PC-3 (cell line): ENCODE results near the gene XRCC6. TPM values are rescaled to one million over a fixed set of nuclear protein-coding genes. Genes with fewer than 3 reads are reported as not detected.

Experiments used
- ATAC-seq: fragments of 200-7000 bp; cut with Tn5 transposase; 2 replicates; pipeline ENCODE4 v1.9.1; 2020; ENCODE audit warnings: mild to moderate bottlenecking, moderate library complexity
- BruUV-seq: library from RNA; stranded (reverse); fragments of 400-500 nt; replicated peaks from 2 replicates; lab custom pipeline; 2021; lab: Mats Ljungman, UMichigan
- CTCF ChIA-PET: fragments of 300-600 bp; sonication (Branson Sonifier 250); formaldehyde crosslinking; loops from one replicate; lab custom pipeline; 2022; ENCODE audit warnings: antibody characterized with exemption; lab: Charles Lee
- POLR2A ChIA-PET: fragments of 300-600 bp; sonication (Branson Sonifier 250); formaldehyde crosslinking; loops from one replicate; lab custom pipeline; 2022; ENCODE audit warnings: antibody characterized with exemption; ENCODE audit not compliant: unreplicated experiment; lab: Charles Lee
- DNase-seq: peaks from one replicate; pipeline ENCODE4 v3.0.0-alpha.2; 2015
- H2AFZ ChIP-seq: fragments of 300-600 bp; sonication (generic); 2 replicates; pipeline ENCODE4 v1.6.0; 2016; ENCODE audit warnings: antibody characterized with exemption, low read length
- H3F3A ChIP-seq: fragments of 300-600 bp; sonication (generic); one replicate; pipeline ENCODE4 v1.6.0; 2017; ENCODE audit warnings: antibody characterized with exemption, low read length, control low read depth, mild to moderate bottlenecking; ENCODE audit not compliant: unreplicated experiment
- H3K27ac ChIP-seq: fragments of 300-600 bp; sonication (generic); 2 replicates; pipeline ENCODE4 v1.5.1; 2016; ENCODE audit warnings: mild to moderate bottlenecking, low read length
- H3K27me3 ChIP-seq: fragments of 300-600 bp; sonication (generic); 2 replicates; pipeline ENCODE4 v1.6.1; 2016; ENCODE audit warnings: low read length, mixed read lengths
- H3K36me3 ChIP-seq: fragments of 300-600 bp; sonication (generic); 2 replicates; pipeline ENCODE4 v1.6.1; 2016; ENCODE audit warnings: low read depth, mixed run types, low read length, mixed read lengths
- H3K4me1 ChIP-seq: fragments of 300-600 bp; sonication (generic); 2 replicates; pipeline ENCODE4 v1.5.1; 2016; ENCODE audit warnings: low read length; ENCODE audit not compliant: insufficient read depth
- H3K4me2 ChIP-seq: fragments of 300-600 bp; sonication (generic); 2 replicates; pipeline ENCODE4 v1.6.0; 2016; ENCODE audit warnings: low read length
- H3K4me3 ChIP-seq: fragments of 300-600 bp; sonication (generic); 2 replicates; pipeline ENCODE4 v1.5.1; 2016; ENCODE audit warnings: mild to moderate bottlenecking, low read length, mixed read lengths
- H3K79me2 ChIP-seq: fragments of 300-600 bp; sonication (generic); 2 replicates; pipeline ENCODE4 v1.6.1; 2017; ENCODE audit warnings: low read length, mixed read lengths
- H3K9ac ChIP-seq: fragments of 300-600 bp; sonication (generic); 2 replicates; pipeline ENCODE4 v1.6.0; 2016; ENCODE audit warnings: mild to moderate bottlenecking, low read length
- H3K9me2 ChIP-seq: fragments of 300-600 bp; sonication (generic); replicated peaks from 2 replicates; pipeline ENCODE4 v1.6.1; 2016; ENCODE audit warnings: mixed run types, low read length, mixed read lengths
- H3K9me3 ChIP-seq: fragments of 300-600 bp; sonication (generic); 2 replicates; pipeline ENCODE4 v1.6.1; 2016; ENCODE audit warnings: low read length, mixed read lengths
- H4K20me1 ChIP-seq: fragments of 300-600 bp; sonication (generic); 2 replicates; pipeline ENCODE4 v1.6.1; 2016; ENCODE audit warnings: low read length, mixed read lengths
- EZH2 ChIP-seq: fragments of 300-600 bp; sonication (generic); IDR thresholded peaks from one replicate; pipeline ENCODE4 v1.6.1; 2017; ENCODE audit warnings: antibody characterized with exemption, mild to moderate bottlenecking, low read length; ENCODE audit not compliant: unreplicated experiment
- EZH2phosphoT487 ChIP-seq: fragments of 300-600 bp; sonication (generic); IDR thresholded peaks from 2 replicates; pipeline ENCODE4 v1.6.1; 2018; ENCODE audit warnings: mild to moderate bottlenecking, antibody characterized with exemption, low read length, borderline replicate concordance
- intact Hi-C: fragments of 100-400 bp; cut with micrococcal nuclease; formaldehyde crosslinking; loops from 2 replicates; pipeline ENCODE4 v1.9.0; 2023
- total RNA-seq: library from RNA; depleted of rRNA; stranded (reverse); fragments of >200 nt; gene quantifications from 2 replicates; pipeline ENCODE4 v1.2.3, GENCODE V29; 2014
- TF ChIP-seq, protein P1 (sequence below): fragments of 300-600 bp; sonication (generic); conservative IDR thresholded peaks from 2 replicates; pipeline ENCODE4 v1.5.1; 2017; ENCODE audit warnings: antibody characterized with exemption, low read depth, mild to moderate bottlenecking, low read length

The XRCC6 gene
- total RNA-seq, 1 experiment from 2014 or later = 432 TPM

DNA sequence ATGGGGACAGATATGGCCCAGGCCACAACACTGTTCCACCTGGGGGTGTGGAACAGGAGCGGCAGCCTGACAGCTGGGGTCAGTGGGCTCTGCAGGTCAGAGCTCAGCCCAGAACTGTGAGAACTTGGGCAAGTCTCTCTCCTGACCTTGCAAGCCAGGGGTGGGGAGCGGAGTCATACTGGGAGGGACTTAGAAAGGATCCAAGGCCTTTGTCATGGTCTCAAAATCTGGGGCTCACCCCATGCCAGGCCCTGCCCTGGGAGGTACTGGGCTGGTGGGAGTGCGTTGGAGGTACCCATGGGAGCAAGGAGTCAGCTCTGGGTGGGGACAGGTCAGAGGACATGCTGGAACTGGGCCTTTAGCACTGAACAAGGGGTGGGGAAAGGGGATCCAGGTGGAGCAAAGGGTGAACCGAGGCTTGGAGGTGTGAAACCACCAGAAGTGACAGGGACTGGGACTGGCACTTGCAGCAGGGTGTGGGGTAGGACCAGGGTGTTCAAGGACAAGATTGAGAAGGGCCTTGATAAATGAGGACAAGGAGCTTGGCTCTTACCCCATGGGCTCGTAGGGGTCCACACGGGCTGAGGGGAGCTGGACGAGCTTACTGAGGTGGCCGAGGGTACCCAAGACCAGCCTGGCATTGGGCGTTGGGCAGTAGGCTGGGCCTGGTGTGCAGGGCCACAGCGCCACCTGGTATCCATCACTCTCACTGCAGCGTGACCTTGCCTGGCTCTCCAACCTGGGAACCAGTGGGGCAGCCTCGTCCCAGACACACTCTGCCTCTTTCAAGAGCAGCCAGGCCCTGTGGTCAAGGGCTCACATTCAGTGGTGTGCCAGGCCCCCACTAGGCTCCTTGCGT is 24.1 kb upstream of the XRCC6 start:
- no peaks in the 10 kb centered on the region; the same call in 1 of the 2 replicates for H3K36me3 ChIP-seq
- DNase-seq = peak; percentile 48
- H3K9me2 ChIP-seq = no peaks in the 10 kb centered on the region
- ChIA-PET CTCF (no interaction called here), POLR2A (no interaction called here)
- no peaks in the 10 kb centered on the region for H3K27me3 ChIP-seq
- H2AFZ ChIP-seq = no peak overlapping the region
- H3K4me1 ChIP-seq = 0 out of 2 replicates have a peak, but pooled peaks cover 3% of the 10 kb centered on the region
- H4K20me1 ChIP-seq = no peaks in the 10 kb centered on the region
- no peak for TF ChIP-seq EZH2phosphoT487
- TF ChIP-seq EZH2 = no peak
- TF ChIP-seq, protein P1, sequence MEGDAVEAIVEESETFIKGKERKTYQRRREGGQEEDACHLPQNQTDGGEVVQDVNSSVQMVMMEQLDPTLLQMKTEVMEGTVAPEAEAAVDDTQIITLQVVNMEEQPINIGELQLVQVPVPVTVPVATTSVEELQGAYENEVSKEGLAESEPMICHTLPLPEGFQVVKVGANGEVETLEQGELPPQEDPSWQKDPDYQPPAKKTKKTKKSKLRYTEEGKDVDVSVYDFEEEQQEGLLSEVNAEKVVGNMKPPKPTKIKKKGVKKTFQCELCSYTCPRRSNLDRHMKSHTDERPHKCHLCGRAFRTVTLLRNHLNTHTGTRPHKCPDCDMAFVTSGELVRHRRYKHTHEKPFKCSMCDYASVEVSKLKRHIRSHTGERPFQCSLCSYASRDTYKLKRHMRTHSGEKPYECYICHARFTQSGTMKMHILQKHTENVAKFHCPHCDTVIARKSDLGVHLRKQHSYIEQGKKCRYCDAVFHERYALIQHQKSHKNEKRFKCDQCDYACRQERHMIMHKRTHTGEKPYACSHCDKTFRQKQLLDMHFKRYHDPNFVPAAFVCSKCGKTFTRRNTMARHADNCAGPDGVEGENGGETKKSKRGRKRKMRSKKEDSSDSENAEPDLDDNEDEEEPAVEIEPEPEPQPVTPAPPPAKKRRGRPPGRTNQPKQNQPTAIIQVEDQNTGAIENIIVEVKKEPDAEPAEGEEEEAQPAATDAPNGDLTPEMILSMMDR = peak; percentile 69
- no peak overlapping the region for H3K9ac ChIP-seq
- no peaks in the 10 kb centered on the region for H3K9me3 ChIP-seq
- no peaks in the 10 kb centered on the region for H3K79me2 ChIP-seq
- no peak overlapping the region for H3K4me2 ChIP-seq
- intact Hi-C loops = loop anchor here (2.0 kb wide), 1 partner anchor 42 kb away; no protein-coding TSS in a partner anchor
- peak; percentile 76 for ATAC-seq
- H3K4me3 ChIP-seq = no peak overlapping the region
- no peak overlapping the region for H3K27ac ChIP-seq
- BruUV-seq = no TSS peak
- no peaks in the 10 kb centered on the region for H3F3A ChIP-seq

DNA sequence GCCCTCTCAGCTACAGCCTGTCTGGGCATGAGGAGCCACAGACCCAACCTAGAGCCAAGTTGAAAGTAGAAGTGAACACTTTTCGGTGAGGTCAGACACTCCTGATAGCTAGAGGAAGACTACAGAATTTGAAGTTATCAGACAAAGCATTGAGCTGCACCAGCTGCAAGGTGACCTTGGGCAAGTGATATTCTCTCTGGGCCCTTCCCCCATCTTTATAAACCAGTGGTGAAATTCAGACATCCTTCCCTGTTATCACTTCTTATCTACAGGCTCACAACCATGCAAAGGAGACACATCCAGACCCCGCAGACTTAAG is 23.5 kb upstream of the XRCC6 start:
- Histone ChIP-seq H4K20me1 (no peaks in the 10 kb centered on the region), H3K36me3 (no peaks in the 10 kb centered on the region; the same call in 1 of the 2 replicates), H3K9ac (no peak overlapping the region), H2AFZ (no peak overlapping the region), H3K4me2 (no peak overlapping the region), H3K4me1 (0 out of 2 replicates have a peak, but pooled peaks cover 3% of the 10 kb centered on the region), H3K27me3 (no peaks in the 10 kb centered on the region), H3K9me2 (no peaks in the 10 kb centered on the region), H3K4me3 (no peak overlapping the region), H3K79me2 (no peaks in the 10 kb centered on the region), H3K9me3 (no peaks in the 10 kb centered on the region), H3F3A (no peaks in the 10 kb centered on the region), H3K27ac (no peak overlapping the region)
- DNase-seq (no peak), ATAC-seq (no peak)
- POLR2A ChIA-PET = no interaction called here
- intact Hi-C loops = loop anchor here (2.0 kb wide), 1 partner anchor 43 kb away; no protein-coding TSS in a partner anchor
- BruUV-seq = no TSS peak
- no peak for TF ChIP-seq EZH2phosphoT487
- TF ChIP-seq, protein P1 = 0 out of 2 replicates have a peak, but pooled peaks have one; percentile 11
- CTCF ChIA-PET = no interaction called here

DNA sequence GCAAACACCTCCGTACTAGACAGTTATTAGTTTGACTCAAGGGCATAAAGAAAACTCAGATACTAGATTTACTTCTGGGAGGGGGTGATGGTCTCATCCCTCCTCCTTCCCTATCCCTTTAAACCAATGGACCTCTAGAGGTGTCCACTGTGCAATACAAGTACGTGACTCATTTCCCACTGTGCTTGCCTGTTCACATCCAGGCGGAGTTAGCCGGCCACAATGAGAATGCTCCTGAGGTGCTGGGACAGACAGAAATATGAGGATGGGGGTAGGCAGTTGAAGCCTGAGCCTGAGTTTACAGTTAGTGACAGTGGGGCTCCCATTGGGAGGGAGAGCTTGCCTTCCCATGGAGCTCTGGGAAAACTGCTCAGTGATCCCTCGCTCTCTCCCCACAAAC is 23.0 kb upstream of the XRCC6 start:
- H3K36me3 ChIP-seq = no peaks in the 10 kb centered on the region; the same call in 1 of the 2 replicates
- H3K9me2 ChIP-seq = no peaks in the 10 kb centered on the region
- no peak overlapping the region for H3K4me2 ChIP-seq
- H4K20me1 ChIP-seq = no peaks in the 10 kb centered on the region
- H3K4me3 ChIP-seq = no peak overlapping the region
- H3K9me3 ChIP-seq = no peaks in the 10 kb centered on the region
- peak; percentile 40 for DNase-seq
- H3F3A ChIP-seq = no peaks in the 10 kb centered on the region
- TF ChIP-seq EZH2 (no peak), EZH2phosphoT487 (no peak)
- TF ChIP-seq, protein P1 = no peak
- ChIA-PET POLR2A (no interaction called here), CTCF (no interaction called here)
- H3K9ac ChIP-seq = no peak overlapping the region
- intact Hi-C loops = no loop called here
- no peaks in the 10 kb centered on the region for H3K27me3 ChIP-seq
- H2AFZ ChIP-seq = no peak overlapping the region
- BruUV-seq = no TSS peak
- peak; percentile 69 for ATAC-seq
- H3K27ac ChIP-seq = no peak overlapping the region
- H3K4me1 ChIP-seq = 0 out of 2 replicates have a peak, but pooled peaks cover 3% of the 10 kb centered on the region
- H3K79me2 ChIP-seq = no peaks in the 10 kb centered on the region
